ENCODE results near the gene ANO6.
"Not testable (repeated sequence)": the region's sequence is repeated elsewhere in the genome, so short reads cannot be mapped to it uniquely, and the experiment has no call there.

Gene ANO6

DNA sequence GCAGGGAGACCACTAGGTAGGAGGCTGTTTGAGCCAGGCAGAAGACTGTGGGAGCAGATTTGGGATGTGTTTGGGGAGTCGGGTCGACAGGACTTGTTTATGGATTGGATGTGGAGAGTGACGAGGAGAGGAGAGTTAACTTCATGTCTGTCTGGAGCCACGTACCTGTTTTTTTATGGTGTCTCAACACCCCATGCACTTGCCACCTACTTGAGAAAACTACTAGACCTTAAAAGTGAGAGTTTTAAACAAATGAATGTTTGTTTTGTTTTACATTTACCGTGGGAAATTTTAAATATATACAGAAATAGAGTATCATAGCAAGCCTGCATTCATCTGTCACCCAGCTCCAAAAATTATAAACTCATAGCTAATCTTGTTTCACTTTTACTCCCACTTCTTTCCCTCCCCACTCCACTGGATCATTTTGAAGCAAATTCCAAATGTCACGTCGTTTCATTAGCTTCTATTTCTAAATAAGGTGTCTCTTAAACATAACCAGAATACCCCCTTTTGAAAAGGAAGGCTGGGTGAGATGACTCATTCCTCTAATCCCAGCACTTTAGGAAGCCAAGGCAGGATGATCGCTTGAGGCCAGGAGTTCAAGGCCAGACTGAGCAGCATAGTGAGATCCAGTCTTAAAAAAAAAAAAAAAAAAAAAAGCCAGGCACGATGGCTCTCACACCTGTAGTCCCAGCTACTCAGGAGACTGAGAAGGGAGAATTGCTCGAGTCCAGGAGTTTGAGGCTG is 136.2 kb downstream of the ANO6 start:
- no peak for DNase-seq

DNA sequence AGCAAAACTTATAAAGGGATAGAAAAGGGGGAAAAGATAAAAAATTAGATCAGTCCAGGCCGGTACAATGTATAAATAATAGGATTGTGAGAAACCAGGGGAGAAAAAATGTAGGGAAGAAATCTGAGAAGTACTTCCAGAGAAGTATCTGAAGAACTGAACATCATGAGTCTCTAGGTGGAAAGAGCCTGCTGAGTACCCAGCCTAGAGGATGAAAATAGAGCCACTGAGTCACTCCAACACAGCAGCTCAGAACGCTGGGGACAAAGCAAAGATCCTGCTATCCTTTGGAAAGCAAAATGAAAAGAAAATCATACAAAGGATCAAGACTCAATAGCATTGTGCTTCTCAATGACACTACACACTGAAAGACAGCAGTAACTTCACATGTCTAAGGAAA is 138.0 kb downstream of the ANO6 start:
- no peak for DNase-seq

DNA sequence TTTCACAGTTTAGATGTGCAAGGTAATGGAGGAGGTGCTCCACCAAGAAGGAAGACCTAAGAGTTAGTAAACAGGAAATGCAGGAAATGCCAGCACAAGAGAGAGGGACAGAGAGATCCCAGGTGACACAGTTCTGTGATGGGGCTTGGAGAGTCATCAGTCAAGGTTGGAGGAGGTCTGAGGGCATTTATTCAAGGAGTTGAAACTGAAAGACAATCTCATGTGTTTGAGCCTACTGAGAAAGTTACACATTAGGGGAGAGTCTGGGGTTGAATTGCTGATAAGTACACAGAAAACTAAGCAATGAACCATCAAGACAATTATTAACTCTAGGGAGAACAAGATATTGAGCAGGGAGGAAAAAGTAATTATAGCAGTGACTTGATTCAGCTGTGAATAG is 138.5 kb downstream of the ANO6 start:
- DNase-seq, result no peak

DNA sequence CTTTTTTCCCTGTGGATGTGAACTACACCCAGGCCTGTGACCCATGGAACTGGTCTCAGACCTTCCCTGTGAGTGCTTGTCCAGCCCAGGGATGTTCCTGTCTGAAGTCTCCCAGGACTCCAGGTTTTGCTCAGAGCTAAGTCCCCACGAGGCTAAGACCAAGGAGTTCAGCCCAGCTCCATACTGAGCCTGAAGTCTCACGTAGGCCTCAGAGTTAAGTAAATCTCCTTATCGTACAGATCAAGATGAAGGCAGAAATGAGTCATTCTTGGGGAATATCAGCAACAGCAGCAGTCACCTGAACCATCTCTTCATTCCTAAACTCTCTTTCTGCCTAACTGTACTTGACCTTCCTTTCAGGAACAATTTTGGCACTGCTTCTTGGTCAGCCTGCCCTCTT is 139.8 kb downstream of the ANO6 start:
- no peak for DNase-seq

DNA sequence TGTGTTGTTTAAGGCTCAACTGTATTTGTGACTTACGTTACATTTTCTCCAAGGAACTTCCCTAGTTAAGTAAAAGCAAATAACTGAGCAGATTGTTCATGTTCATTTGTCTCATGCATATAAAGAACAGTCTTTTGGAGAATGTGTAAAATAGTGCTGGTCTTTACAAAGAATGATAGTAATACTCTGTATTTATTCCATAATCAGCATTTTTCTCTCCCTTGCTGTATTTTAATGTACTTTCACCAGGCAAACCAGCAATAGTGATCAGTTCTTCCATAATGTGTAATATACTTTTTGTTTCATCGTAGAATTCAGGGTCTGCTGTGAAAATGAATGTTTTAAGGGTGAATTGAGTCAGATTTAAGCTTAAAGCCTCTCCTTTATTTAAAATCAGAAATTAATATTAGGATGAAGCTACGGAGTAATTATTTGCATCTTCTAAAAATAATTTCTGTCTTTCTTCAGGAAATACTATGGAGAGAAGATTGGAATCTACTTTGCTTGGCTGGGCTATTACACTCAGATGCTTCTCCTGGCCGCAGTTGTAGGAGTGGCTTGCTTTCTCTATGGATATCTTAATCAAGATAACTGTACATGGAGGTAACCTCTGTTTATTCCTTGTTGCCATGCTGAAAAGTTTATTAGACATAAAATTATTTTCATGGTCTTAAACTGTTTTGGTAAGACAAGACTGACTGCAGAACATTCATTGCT is 141.1 kb downstream of the ANO6 start:
- DNase-seq, result no peak

DNA sequence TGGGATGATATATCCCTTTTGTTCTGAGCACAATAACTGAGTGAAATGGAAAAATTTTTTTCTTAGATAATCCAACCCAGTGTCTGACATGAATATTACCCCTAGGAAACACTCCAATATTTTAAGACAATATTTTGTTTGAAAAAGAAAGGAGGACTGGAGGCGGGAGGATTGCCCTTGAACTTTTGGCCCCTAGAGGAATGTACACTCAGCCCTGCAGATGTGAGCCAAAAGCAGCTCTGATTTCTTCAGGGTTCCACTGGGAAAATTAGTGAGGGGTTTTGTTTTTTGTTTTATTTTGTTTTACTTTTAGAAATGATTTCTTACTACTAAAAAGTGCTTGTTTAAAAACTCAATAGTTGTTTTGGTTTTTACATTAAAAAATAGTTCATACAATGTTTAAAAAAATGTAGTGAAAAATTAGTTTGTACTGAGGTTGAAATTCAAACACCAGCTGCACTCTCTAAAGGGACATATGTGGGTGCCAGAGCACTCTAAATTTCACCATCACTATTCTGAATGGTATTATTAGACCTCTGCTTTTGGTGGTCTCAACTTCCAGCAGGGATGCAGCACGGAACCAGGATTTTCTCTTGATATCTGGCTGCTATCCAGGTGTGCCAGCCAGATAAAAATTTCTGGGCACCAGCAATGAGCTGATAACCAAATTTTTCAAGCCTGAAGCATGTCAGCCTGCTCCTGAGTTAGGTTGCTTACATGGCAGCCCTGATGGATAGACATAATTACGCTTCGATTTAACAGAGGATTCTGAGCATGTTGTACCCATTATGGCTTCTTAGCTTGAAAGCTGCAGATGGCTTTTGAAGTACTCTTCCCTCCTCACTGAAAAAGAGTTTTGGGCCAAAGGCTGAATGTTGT is 141.9 kb downstream of the ANO6 start:
- DNase-seq, result no peak

DNA sequence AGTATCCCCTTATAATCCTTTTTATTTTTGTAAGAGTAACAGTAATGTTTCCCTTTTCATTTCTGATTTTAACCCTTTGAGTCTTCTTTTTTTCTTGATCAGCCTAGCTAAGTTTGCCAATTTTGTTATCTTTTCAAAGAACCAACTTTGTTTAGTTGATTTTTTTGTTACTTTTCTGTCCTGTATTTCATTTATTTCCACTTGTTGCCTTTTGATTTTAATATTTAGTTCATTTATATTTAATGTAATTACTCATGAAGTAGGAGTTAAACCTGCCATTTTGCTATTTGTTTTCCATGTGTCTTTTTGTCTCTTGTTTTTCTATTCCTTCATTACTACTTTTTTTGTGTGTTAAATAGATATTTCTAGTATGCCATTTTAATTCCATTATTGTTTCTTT is 146.4 kb downstream of the ANO6 start:
- DNase-seq, result no peak

DNA sequence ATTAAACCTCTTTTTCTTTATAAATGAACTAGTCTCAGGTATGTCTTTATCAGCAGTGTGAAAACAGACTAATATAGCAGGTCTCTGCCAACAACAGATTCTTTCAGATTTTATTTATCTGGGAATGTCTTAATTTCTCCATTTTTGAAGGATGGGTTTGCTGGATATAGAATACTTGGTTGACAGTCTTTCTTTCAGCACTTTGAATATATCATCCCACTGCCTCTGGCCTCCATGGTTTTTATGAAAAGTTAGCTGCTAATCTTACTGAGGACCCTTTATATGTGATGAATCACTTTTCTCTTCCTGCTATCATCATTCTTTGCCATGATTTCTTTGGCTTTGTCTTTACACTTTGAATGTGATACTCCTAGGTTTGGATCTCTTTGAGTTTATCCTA is 148.0 kb downstream of the ANO6 start:
- DNase-seq, result no peak

DNA sequence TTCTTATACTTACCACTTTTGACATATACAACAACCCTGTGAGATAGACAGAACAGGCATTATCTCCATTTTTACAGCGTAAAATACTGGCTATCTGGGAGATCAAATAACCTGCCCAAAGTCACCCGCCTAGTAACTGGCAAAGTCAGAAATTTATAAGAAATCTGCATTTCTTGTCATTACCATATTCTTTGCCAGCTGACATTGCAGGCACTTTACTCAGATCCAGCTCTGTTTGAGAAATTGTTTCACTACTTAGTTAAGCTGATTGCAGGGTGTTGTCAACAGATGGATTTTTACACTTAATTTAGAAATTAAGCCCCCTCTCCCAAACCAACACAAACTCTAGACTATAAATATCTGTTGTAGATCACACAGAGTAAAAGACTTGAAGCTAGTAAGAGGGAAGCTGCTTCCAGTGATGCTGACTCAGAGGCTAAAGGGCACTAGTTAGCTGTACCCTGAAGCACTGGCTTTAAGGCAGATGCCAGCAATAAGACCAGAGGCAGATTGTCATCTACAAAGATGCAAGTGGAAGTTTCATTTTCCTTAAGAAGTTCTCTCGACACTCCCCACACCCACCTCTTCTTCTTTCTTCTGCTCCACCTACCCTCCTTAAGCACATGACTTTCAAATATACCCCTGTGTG is 153.1 kb downstream of the ANO6 start:
- no peak for DNase-seq

DNA sequence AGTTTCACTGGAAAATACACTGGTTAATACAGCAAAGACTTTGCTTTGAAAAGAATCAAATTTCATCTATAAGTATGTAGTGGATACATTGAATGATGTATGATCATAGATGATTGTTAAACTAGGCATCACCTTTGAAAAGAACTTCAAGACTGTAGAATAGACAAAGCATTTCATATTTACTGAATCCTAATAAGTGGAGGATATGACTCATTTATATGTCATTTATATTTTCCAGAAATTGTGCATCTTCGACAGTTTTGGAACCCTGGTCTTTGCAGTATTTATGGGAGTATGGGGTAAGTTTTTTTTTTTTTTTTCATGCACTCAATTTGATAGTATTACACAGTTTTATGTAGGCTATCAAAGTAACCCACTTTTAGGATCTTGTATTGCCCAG is 161.9 kb downstream of the ANO6 start:
- no peak for DNase-seq

DNA sequence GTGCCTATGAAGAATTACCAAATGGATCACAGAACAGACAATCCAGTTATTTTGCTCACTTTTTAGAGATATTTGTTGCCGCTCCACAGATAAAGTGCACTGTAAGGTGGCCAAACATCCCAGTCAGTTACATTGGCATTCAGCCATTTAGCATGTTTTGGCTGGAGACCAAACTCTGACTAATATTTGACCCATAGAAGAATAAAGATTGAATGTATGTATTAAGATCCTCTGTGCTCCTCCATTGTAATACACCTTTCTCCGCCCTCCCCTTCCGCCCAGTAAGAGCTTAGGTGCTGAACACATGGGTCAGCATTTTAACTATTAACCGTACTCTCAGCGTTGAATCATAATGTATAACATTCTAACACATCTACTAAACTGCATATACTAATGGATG is 163.4 kb downstream of the ANO6 start:
- DNase-seq, result no peak

DNA sequence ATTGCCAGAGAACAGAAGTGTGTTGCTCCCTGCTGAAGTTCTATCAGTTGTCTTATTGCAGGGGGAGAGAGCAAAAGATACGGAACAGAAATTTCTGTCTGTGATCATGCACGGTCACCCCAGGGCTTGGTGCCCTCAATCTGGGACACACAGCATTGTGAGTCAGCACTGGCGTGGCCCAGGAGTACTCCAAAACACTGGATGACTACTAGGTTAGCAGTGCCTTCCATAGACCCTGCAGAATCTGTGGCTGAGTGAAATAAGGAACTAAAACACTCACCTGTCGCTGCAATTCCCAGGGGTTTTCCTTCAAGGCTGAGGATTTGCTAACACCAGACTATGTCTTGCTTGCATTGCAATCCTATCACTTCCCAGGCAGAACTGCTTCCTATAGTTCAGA is 165.5 kb downstream of the ANO6 start:
- DNase-seq, result no peak

DNA sequence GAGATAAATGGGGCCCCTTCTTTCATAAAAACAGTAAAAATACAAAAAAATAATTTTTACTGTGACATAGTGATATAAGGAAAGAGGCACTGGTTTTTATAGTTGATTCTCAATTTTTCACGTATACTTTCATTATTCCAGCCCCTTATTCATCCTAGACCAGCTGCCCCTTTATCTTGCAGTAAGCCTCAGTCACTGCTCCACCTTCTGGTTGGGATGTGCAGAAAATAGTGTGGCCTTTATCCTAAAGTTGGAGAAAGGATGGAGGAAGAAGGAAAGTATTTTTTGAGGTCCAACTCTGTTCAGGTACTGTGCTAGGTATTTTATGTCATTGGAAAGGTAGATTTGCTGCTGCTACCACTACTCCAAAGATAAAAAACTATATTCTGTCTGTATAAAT is 172.7 kb downstream of the ANO6 start:
- no peak for DNase-seq

DNA sequence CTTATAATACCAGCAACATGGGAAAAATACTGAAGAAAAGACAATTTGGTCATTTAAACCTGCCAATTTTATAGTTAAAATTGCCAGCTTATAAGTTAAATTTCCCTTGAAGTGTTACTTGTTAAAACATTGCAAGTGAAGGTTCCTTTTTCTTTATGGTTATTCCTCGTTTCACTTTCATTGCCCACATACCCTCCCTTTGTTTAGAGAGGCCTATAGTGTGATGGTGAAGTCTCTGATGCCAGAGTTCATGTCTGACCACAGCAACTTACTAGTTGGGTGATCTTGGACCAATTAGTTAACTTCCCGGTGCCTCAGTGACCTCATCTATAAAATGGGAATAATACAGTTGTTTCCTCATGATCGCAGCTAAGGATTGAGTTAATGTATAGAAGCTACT is 173.5 kb downstream of the ANO6 start:
- DNase-seq, result no peak

DNA sequence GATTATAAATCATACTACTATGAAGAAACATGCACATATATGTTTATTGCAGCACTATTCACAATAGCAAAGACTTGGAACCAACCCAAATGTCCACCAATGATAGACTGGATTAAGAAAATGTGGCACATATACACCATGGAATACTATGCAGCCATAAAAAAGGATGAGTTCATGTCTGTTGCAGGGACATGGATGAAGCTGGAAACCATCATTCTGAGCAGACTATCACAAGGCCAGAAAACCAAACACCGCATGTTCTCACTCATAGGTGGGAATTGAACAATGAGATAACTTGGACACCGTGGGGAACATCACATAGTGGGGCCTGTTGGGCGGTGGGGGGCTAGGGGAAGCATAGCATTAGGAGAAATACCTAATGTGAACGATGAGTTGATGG is 181.6 kb downstream of the ANO6 start:
- DNase-seq, result not testable (repeated sequence)

DNA sequence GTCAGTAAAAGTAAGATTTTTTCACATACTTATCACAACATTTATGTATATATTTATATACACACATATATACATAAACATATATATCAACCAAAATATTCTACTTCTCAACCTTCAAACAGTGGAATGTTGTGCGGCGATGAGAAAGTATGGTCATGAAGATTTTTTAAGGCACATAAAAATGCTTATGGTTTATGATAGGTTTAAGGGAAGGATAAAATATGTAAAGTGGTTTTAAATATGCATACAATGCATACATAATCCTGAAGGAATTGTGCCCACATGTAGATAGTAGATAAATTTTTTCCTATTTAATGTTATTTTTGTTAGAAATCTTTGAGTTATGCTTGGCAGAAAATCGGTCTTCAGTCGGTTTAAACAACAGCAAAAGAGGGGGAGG is 182.7 kb downstream of the ANO6 start:
- no peak for DNase-seq

DNA sequence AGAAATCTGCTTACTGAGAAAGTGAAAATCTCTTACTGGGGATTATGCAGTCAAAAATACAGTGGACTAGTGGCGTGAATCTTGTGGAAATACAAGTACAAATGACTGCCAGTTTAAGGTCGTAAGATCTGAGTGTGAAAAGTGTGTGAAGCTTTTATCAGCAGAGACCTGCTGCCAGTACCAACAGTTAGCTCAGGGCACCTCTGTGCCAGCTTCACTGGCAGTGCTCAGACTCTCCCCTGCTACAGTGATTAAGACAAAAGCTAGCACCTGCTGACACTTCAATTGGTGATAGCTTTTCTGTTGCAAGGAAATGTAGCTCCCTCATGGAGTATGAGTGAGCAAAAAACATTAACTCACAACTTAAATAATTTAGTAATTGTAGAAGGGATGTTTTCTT is 185.1 kb downstream of the ANO6 start:
- DNase-seq, result no peak

DNA sequence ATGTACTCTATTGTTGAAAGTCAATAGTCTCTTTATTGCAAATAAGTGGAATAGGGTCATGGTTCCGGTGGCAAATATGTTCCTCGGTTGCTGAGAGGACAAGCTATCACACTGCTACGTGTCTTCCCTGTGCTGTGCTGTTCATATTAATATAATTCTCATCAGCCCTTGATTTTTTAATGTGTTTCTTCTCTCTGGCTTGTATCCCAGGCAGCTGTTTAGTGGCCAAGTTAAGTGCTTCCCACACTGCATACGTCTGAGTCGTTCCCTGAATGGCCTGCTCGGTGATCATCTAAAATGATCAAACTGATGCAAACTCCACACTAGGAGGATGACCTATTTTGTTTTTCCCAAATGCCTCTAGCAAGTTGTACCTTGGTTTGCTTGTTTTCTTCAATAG is 186.4 kb downstream of the ANO6 start:
- no peak for DNase-seq

DNA sequence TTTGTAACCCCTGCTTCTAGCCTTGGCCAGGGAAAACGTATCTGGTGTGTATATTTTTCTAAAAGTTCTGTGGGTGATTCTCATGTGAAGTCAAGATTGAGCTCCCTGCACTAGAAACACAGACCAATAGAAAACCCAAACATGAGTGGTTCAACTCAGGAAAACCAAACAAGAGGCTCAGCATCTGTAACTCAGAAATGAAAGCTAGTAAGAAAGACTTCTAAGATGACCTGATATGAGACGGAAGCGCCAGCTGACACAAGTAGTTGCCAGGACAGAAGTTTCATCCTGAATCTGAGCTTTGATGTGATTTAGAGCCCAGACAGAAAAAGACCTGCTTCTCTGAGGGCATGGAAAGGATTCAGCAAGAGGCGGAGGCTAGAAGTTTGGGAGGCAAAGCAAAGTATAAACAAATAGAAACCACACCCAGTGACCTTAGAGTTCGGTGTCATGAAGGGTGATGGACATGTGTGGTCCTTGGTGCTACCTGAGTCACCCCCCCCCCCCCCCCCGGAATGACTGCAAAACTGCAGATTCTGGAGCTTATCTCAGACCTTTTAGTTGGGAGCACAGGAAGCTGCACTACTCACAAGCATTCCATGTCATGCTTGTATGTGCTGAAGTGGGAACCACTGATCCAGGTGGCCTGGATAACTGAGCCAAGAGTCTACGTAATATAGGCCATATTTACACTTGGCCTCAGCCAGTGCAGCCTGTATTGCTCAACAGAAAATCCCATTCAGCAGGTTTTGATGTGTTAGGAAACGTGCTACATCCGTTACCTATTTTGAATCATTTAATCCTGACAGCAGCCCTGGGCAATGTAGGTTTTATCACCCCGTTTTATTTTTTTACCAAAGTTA is 191.3 kb downstream of the ANO6 start:
- no peak for DNase-seq

DNA sequence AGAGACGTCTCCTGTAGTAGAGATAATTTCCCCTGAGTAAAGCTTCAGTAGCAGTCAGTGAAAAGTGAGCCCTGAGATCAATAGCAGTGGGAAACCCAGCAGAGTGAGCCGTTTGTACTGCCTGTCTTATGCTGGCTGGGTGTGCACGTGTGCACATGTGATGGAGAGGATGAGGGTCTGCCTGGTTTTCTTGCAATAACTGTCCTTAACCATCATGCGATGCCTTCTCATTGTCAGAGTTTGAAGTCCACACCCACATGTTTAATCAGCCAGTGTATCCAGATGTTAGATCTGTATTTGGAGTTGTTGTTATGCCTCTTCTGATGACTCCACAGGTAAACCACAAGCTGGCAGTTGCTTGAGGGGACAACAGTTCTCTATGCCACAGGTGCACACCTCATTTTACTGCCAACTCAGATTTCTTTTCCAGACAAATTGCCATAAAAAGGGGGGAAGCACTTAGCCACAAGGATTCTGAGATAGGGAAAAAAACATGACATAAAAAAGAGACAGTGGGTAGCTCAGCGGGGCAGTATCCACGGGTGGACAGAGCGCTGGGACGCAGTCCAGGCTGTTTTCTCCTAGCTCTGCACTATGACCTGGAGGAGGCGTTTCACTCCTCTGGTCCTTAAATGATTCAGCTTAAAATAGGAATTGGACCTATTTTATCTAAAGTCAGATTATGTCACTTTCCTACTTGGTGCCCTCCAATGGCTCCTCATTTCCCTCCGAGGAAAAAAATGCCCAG is 192.3 kb downstream of the ANO6 start:
- DNase-seq, result no peak

DNA sequence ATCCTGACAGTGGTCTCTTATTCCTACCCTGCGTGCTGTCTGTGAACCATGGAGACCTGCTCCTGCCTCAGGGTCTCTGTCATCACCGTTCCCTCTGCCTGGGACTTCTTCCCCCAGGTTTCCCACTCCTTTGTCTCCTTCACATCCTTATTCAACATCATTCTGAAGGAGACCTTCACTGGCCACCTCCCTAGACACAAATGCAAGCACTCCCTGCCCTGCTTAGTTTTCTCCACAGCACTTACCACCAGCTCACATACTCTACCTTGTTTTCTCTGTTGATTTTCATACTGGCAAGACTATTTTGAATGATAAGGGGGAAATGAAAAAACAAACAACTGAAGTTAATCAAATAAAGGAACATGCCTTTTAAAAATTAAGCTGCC is 192.8 kb downstream of the ANO6 start:
- no peak for DNase-seq

DNA sequence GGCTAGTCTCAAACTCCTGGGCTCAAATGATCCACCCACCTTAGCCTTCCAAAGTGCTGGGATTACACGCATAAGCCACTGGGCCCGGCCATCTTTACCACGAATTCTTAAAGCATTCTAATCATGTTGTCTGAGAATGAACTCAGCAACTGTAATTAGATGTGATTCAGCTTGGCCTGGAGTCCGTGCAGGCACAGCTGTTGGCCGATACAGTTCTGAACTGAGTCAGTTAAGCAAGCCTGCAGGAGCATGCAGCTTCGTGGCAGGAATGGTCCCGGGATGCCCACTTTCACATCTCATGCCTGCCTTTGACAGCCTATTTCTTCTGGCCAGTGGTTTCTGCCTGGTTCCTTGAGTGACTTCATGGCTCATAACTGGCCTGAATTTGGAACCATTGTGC is 194.1 kb downstream of the ANO6 start:
- DNase-seq, result no peak
